ENCODE measurements around the gene ZNF333.

The ZNF333 gene

DNA sequence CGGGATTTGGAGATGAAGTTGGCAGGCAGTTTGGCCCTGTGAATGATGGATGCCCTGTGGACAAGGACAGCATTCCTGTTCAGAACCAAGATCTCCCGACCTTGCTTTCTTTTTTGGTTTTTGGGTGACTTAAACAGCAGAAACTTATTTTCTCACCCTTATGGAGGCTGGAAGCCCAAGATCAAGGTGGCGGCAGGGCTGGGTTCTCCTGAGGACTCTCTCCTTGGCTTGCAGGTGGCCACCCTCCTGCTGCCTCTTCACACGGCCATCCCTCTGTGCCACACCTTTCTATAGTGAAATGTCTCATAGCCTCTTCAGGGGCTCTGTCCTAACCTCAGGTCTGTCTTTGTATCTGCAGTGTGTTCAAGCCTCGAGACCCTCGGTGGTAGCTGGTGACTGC is 14.0 kb downstream of the ZNF333 start:
- DNase-seq (ENCODE audit: low read depth, low spot score) = no peak
- Histone ChIP-seq H3K27ac (no peak overlapping the region), H3K9me3 (ENCODE audit: low read depth, low read length) (no peaks in the 10 kb centered on the region), H3K9ac (ENCODE audit: insufficient read length) (no peak overlapping the region), H3K36me3 (ENCODE audit: insufficient read depth, low read length) (peaks cover 57% of the 10 kb centered on the region; the same call in 1 of the 2 replicates), H3K4me3 (no peak overlapping the region)
- TF ChIP-seq POLR2AphosphoS5 (IDR thresholded peaks at IDR 0.05; ENCODE audit: borderline replicate concordance, low read depth, low read length) = no peak
- TF ChIP-seq FOXP2 (optimal IDR thresholded peaks at IDR 0.05; ENCODE audit: control extremely low read depth, extremely low read length, insufficient read depth) = no peak
- no peak for TF ChIP-seq EZH2 (IDR thresholded peaks at IDR 0.05)

DNA sequence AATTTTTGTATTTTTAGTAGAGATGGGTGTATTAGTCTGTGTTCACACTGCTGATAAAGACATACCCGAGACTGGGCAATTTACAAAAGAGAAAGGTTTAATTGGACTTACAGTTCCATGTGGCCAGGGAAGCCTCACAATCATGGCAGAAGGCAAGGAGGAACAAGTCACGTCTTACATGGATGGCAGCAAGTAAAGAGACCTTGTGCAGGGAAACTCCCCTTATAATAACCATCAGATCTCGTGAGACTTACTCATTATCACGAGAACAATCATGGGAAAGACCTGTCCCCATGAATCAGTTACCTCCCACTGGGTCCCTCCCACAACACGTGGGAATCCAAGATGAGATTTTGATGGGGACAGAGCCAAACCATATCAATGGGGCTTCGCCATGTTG is 14.6 kb downstream of the ZNF333 start:
- no peak overlapping the region for H3K4me3 ChIP-seq
- peaks cover 59% of the 10 kb centered on the region; the same call in 1 of the 2 replicates for H3K36me3 ChIP-seq (ENCODE audit: insufficient read depth, low read length)
- DNase-seq (ENCODE audit: low read depth, low spot score) = no peak
- no peak overlapping the region for H3K9ac ChIP-seq (ENCODE audit: insufficient read length)
- no peaks in the 10 kb centered on the region for H3K9me3 ChIP-seq (ENCODE audit: low read depth, low read length)
- TF ChIP-seq FOXP2 (optimal IDR thresholded peaks at IDR 0.05; ENCODE audit: control extremely low read depth, extremely low read length, insufficient read depth) (no peak), EZH2 (IDR thresholded peaks at IDR 0.05) (no peak), POLR2AphosphoS5 (IDR thresholded peaks at IDR 0.05; ENCODE audit: borderline replicate concordance, low read depth, low read length) (no peak)
- no peak overlapping the region for H3K27ac ChIP-seq

DNA sequence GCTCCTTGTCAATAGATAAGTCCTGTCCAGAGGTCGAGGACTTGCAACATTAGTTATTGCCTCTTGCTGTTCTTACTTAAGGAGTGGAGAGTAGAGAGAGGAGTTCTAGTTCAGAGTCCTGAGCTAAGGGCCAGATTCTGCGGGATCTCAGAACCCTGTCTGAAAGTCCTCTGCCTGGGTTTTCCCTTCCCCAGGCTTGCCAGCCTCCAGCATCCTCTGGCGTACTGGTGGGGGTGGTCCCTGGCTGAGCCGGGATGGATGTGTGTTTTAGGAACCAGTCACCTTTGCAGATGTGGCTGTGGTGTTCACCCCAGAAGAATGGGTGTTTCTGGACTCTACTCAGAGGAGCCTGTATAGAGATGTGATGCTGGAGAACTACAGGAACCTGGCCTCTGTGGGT is 26.0 kb downstream of the ZNF333 start:
- Histone ChIP-seq H3K4me3 (no peak overlapping the region), H3K9me3 (ENCODE audit: low read depth, low read length) (peaks cover 23% of the 10 kb centered on the region), H3K36me3 (ENCODE audit: insufficient read depth, low read length) (peaks cover 46% of the 10 kb centered on the region), H3K9ac (ENCODE audit: insufficient read length) (no peak overlapping the region), H3K27ac (no peak overlapping the region)
- no peak for TF ChIP-seq POLR2AphosphoS5 (IDR thresholded peaks at IDR 0.05; ENCODE audit: borderline replicate concordance, low read depth, low read length)
- TF ChIP-seq FOXP2 (optimal IDR thresholded peaks at IDR 0.05; ENCODE audit: control extremely low read depth, extremely low read length, insufficient read depth) = no peak
- TF ChIP-seq EZH2 (IDR thresholded peaks at IDR 0.05) = no peak
- DNase-seq (ENCODE audit: low read depth, low spot score) = no peak

DNA sequence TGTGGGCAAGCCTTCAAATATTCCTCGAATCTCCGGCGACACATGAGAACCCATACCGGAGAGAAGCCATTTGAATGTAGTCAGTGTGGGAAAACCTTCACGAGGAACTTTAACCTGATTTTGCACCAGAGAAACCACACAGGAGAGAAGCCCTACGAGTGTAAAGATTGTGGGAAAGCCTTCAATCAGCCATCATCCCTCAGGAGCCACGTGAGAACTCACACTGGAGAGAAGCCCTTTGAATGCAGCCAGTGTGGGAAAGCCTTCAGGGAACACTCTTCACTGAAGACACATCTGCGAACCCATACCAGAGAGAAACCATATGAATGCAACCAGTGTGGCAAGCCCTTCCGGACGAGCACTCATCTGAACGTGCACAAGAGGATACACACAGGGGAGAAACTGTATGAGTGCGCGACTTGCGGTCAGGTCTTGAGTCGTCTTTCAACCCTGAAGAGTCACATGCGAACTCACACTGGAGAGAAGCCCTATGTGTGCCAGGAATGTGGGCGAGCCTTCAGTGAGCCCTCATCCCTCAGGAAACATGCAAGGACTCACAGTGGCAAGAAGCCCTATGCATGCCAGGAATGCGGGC is 28.8 kb downstream of the ZNF333 start:
- H3K9me3 ChIP-seq (ENCODE audit: low read depth, low read length) = peaks cover 23% of the 10 kb centered on the region
- no peak for DNase-seq (ENCODE audit: low read depth, low spot score)
- peaks cover 46% of the 10 kb centered on the region for H3K36me3 ChIP-seq (ENCODE audit: insufficient read depth, low read length)
- H3K27ac ChIP-seq = no peak overlapping the region
- H3K9ac ChIP-seq (ENCODE audit: insufficient read length) = no peak overlapping the region
- TF ChIP-seq POLR2AphosphoS5 (IDR thresholded peaks at IDR 0.05; ENCODE audit: borderline replicate concordance, low read depth, low read length) = no peak
- no peak overlapping the region for H3K4me3 ChIP-seq

DNA sequence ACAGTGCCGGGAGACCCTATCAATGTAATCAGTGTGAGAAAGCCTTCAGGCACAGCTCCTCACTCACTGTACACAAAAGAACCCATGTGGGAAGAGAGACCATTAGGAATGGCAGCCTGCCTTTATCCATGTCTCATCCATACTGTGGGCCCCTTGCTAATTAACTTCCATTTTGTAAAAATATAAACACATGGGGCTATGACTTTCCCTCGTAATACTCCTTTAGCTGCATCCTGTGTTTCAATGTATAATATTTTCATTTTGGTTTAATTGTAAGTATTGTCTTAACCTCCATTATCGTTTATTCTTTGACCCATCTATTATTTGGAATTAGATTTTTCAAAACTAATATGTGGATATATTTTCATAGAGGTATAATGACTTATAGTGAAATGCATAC is 29.3 kb downstream of the ZNF333 start:
- no peak overlapping the region for H3K27ac ChIP-seq
- H3K4me3 ChIP-seq = no peak overlapping the region
- H3K9me3 ChIP-seq (ENCODE audit: low read depth, low read length) = peaks cover 23% of the 10 kb centered on the region
- DNase-seq (ENCODE audit: low read depth, low spot score) = no peak
- H3K9ac ChIP-seq (ENCODE audit: insufficient read length) = no peak overlapping the region
- TF ChIP-seq EZH2 (IDR thresholded peaks at IDR 0.05) = no peak
- no peak for TF ChIP-seq POLR2AphosphoS5 (IDR thresholded peaks at IDR 0.05; ENCODE audit: borderline replicate concordance, low read depth, low read length)
- no peak for TF ChIP-seq FOXP2 (optimal IDR thresholded peaks at IDR 0.05; ENCODE audit: control extremely low read depth, extremely low read length, insufficient read depth)
- peaks cover 46% of the 10 kb centered on the region for H3K36me3 ChIP-seq (ENCODE audit: insufficient read depth, low read length)

DNA sequence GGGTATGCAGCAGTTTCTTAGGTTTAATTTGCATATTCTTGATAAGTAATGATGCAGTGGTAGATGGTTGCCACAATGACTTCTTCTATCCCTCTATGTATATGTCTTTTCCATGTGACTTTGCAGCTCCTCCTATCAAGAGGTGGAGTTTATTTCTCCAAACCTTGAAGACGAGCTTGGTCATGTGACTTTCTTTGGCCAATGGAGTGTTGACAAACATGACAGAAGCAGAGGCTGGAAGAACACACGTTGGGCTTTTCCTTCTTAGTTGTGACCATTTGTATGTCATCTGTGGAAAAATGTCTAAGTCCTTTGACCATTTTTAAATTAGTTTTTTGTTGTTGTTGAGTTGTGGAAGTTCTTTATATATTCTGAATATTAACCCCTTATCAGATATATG is 32.3 kb downstream of the ZNF333 start:
- no peak overlapping the region for H3K27ac ChIP-seq
- H3K9ac ChIP-seq (ENCODE audit: insufficient read length) = no peak overlapping the region
- no peak for DNase-seq (ENCODE audit: low read depth, low spot score)
- no peak overlapping the region for H3K4me3 ChIP-seq
- no peak for TF ChIP-seq EZH2 (IDR thresholded peaks at IDR 0.05)
- peaks cover 25% of the 10 kb centered on the region for H3K36me3 ChIP-seq (ENCODE audit: insufficient read depth, low read length)
- H3K9me3 ChIP-seq (ENCODE audit: low read depth, low read length) = peaks cover 23% of the 10 kb centered on the region

DNA sequence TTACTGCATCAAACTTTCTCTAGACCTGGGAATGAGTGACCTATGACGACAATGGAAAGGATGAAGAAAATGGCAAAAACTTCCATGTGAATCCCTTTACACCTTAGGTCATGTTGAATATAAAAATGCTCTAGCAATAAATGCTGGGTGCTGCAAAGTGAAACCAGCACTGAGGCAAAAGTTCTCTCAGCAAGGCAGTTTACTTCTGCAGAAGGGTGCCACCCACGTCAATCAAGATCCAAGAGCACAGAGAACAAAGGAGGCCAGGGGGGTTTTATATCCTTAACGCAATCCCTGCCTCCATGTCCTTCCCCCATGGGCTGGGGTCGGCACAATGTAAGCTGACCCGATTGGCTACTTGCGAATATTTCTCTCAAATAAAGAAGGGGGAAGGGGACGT is 38.7 kb downstream of the ZNF333 start:
- Histone ChIP-seq H3K4me3 (no peak overlapping the region), H3K9me3 (ENCODE audit: low read depth, low read length) (0 out of 2 replicates have a peak, but pooled peaks cover 2% of the 10 kb centered on the region), H3K27ac (no peak overlapping the region), H3K9ac (ENCODE audit: insufficient read length) (no peak overlapping the region), H3K36me3 (ENCODE audit: insufficient read depth, low read length) (no peaks in the 10 kb centered on the region)
- DNase-seq (ENCODE audit: low read depth, low spot score) = no peak
- TF ChIP-seq EZH2 (IDR thresholded peaks at IDR 0.05) (no peak), FOXP2 (optimal IDR thresholded peaks at IDR 0.05; ENCODE audit: control extremely low read depth, extremely low read length, insufficient read depth) (no peak), POLR2AphosphoS5 (IDR thresholded peaks at IDR 0.05; ENCODE audit: borderline replicate concordance, low read depth, low read length) (no peak)

DNA sequence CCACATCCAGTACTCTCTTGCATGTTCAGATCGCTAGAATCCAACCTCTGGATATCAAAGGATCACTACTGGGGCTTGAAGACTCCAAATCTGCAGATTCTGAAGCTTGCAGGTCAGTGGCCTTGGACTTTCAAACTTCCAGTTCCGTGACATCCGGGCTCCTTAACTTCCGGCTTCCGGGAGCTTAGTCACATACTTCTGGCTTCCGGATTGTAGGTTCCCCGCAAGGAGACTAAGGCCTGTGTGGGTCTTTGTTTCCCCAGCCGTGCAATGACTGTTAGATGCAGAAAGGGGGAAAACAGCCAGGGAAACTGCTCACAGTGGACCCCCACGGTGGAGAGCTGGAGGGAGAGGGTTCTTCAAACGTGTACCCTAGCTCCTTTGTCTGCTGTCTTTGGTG is 41.4 kb downstream of the ZNF333 start:
- no peak for DNase-seq (ENCODE audit: low read depth, low spot score)
- H3K9me3 ChIP-seq (ENCODE audit: low read depth, low read length) = 0 out of 2 replicates have a peak, but pooled peaks cover 2% of the 10 kb centered on the region
- H3K36me3 ChIP-seq (ENCODE audit: insufficient read depth, low read length) = no peaks in the 10 kb centered on the region
- H3K9ac ChIP-seq (ENCODE audit: insufficient read length) = no peak overlapping the region
- H3K4me3 ChIP-seq = no peak overlapping the region
- TF ChIP-seq POLR2AphosphoS5 (IDR thresholded peaks at IDR 0.05; ENCODE audit: borderline replicate concordance, low read depth, low read length) (no peak), FOXP2 (optimal IDR thresholded peaks at IDR 0.05; ENCODE audit: control extremely low read depth, extremely low read length, insufficient read depth) (no peak), EZH2 (IDR thresholded peaks at IDR 0.05) (no peak)
- no peak overlapping the region for H3K27ac ChIP-seq

DNA sequence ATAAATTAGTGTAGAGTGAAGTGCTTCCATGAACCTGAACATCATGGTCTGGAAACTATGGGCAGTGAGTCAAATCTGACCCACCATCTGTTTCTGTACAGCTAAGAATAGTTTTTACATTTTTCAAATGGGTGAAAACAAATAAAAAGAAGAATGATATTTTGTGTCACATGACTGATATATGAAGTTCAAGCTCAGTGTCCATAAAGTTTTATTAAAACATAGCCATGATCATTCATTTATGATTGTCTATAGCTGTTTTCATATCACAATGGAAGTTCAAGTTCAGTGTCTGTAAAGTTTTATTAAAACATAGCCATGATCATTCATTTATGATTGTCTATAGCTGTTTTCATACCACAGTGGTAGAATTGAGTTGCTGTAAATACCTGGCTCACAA is 42.7 kb downstream of the ZNF333 start:
- 0 out of 2 replicates have a peak, but pooled peaks cover under 1% of the 10 kb centered on the region for H3K9me3 ChIP-seq (ENCODE audit: low read depth, low read length)
- H3K4me3 ChIP-seq = no peak overlapping the region

More for the DNA sequence above, 42.7 kb downstream of the ZNF333 start:
- no peak overlapping the region for H3K9ac ChIP-seq (ENCODE audit: insufficient read length)
- no peaks in the 10 kb centered on the region for H3K36me3 ChIP-seq (ENCODE audit: insufficient read depth, low read length)
- no peak overlapping the region for H3K27ac ChIP-seq
- DNase-seq (ENCODE audit: low read depth, low spot score) = no peak
- no peak for TF ChIP-seq EZH2 (IDR thresholded peaks at IDR 0.05)
